Heart left ventricle (tissue), 16 donors: ENCODE measurements around the gene ADAMTSL1. TPM values are rescaled to one million over a fixed set of nuclear protein-coding genes. Genes with fewer than 3 reads are reported as not detected.

ENCODE experiments used
- ATAC-seq, 4 donors: fragments of 200-7000 bp; cut with Tn5 transposase; one replicate each; pipeline ENCODE4 v1.9.1; 2020 to 2022; ENCODE audit warnings: moderate library complexity in 4 of 4, mild to moderate bottlenecking in 3 of 4, moderate number of reproducible peaks in 1 of 4
- DNase-seq, 5 donors: peaks; one replicate each; pipeline ENCODE4 v3.0.0-alpha.2; 2020
- H3K27ac ChIP-seq, 12 donors: fragments of 200-600 bp; sonication (generic) in 4 of 12; one replicate each; pipeline versions ENCODE4 v1.5.0 to v1.8.0; 2016 to 2022; ENCODE audit warnings: mild to moderate bottlenecking in 2 of 12
- H3K27me3 ChIP-seq, 9 donors: fragments of 200-600 bp; sonication (generic) in 2 of 9; one replicate each; pipeline versions ENCODE4 v1.5.1 to v1.8.0; 2016 to 2022; ENCODE audit warnings: mild to moderate bottlenecking in 3 of 9
- H3K36me3 ChIP-seq, 9 donors: fragments of 200-600 bp; sonication (generic) in 2 of 9; one replicate each; pipeline versions ENCODE4 v1.5.0 to v1.8.0; 2018 to 2022; ENCODE audit warnings: mild to moderate bottlenecking in 2 of 9
- H3K4me1 ChIP-seq, 12 donors: fragments of 200-600 bp; sonication (generic) in 4 of 12; one replicate each; pipeline versions ENCODE4 v1.5.0 to v1.8.0; 2016 to 2022; ENCODE audit warnings: mild to moderate bottlenecking in 3 of 12
- H3K4me3 ChIP-seq, 12 donors: fragments of 200-600 bp; sonication (generic) in 4 of 12; one replicate each; pipeline versions ENCODE4 v1.5.0 to v1.8.0; 2017 to 2022; ENCODE audit warnings: mild to moderate bottlenecking in 9 of 12, moderate library complexity in 4 of 12
- H3K9me3 ChIP-seq, 12 donors: fragments of 200-600 bp; sonication (generic) in 4 of 12; one replicate each; pipeline versions ENCODE4 v1.5.0 to v1.8.0; 2016 to 2022; ENCODE audit warnings: mild to moderate bottlenecking in 1 of 12
- POLR2A ChIP-seq, 2 donors: fragments of 450-650 bp; IDR thresholded peaks; one replicate each; pipeline ENCODE4 v1.6.1; 2017; ENCODE audit warnings: antibody characterized with exemption in 2 of 2, mild to moderate bottlenecking in 2 of 2, moderate library complexity in 2 of 2
- WGBS, 4 donors: extraction: QIAGEN DNeasy Blood & Tissue Kit in 2 of 4; methylation state at CpG; one replicate each; pipeline versions ENCODE4 v1.1.5 to v1.1.7; 2013 to 2018; 5-methylcytosine and 5-hydroxymethylcytosine counted together
- intact Hi-C, 10 donors: fragments of 100-400 bp; cut with DNase I; formaldehyde crosslinking; loops; one replicate each; pipeline versions ENCODE4 v1.11.1 to v1.14.2; 2022
- polyA plus RNA-seq, 2 donors: library from polyadenylated mRNA; stranded (reverse); fragments of 200-250 nt; gene quantifications; one replicate each; pipeline ENCODE4 v1.2.3, GENCODE V29; 2013
- total RNA-seq, 9 donors: library from RNA; depleted of rRNA in 2 of 9; stranded (reverse); fragments of >200 nt in 2 of 9; fragmentation: NEBNext Ultra II Directional in 3 of 9; extraction: Animal tissue kit (Norgen Biotek cat#: 25700) in 3 of 9; gene quantifications; one replicate each; pipeline versions ENCODE4 v1.1.0 to v1.2.4, GENCODE V29; 2016 to 2023
- TF ChIP-seq, protein P1 (sequence below), 12 donors: fragments of 200-600 bp; sonication (generic) in 4 of 12; IDR thresholded peaks; one replicate each; pipeline versions ENCODE4 v1.5.0 to v1.8.0; 2018 to 2022; ENCODE audit warnings: antibody characterized with exemption in 12 of 12, mild to moderate bottlenecking in 5 of 12
- donor health status: ischemic (EF 13 %, LVEDD 7.1; RV severe dilation, severe dysfunction).
- donor health status: healthy with polysubstance abuse.
- donor health status: DM: no; HTN: yes; CAD: no.
- donor health status: DM: no; HTN: no; CAD: no.
- donor health status: ischemic (EF 25% LVEDD 6.9; RV normal size, moderate dysfunction).
- donor health status: ischemic (EF 25% LVEDD 5.7; RV mildly dilated, moderate dysfunction).
- donor health status: healthy.
- donor health status: DM: yes; HTN: yes; CAD: no.
- donor health status: ischemic (EF 35%, LVEDD 5.7; RV mildly dilated, moderate dysfunction).
- donor health status: nonischemic (EF 11% LVEDD 7.7; RV severe dilation, severe dysfunction).
- donor health status: DM: yes; HTN: yes; CAD: no.
- donor health status: PGD.
- donor health status: ischemic (EF 29% LVEDD 5.4; RV normal size, mild dysfunction).
- donor health status: nonischemic (EF 23%, LVEDD 6.1; RV moderate dilation, normal function).

ADAMTSL1 gene
- total and polyA plus RNA-seq, 11 donors = 0.46 to 4.7 (median 1.1) TPM

DNA sequence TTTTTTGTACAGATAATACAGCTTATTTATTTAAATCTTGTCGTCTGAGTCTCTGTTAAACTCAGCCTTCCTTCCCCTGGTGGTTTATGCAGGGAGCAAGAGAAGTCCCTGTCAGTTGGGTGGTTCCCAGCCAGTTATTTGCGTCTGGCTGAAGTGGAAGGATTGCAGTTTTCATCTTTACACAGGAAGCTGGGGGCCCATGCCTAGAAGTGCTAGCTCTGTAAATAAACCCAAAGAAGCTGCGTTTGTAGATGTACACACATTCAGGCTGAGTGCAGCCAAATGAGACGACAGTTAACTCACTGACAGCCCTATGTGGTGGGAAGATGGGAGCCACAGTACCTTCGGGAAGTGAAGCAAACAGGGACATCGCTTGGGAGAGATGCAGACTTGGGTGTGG is 437.0 kb downstream of the ADAMTSL1 start:
- DNase-seq (no peak), ATAC-seq (no peak)
- no peaks in the 10 kb centered on the region for H3K36me3 ChIP-seq
- no peaks in the 10 kb centered on the region for H3K27me3 ChIP-seq
- intact Hi-C loops = no loop called here
- TF ChIP-seq POLR2A (IDR thresholded peaks at IDR 0.05) = no peak
- TF ChIP-seq, protein P1, sequence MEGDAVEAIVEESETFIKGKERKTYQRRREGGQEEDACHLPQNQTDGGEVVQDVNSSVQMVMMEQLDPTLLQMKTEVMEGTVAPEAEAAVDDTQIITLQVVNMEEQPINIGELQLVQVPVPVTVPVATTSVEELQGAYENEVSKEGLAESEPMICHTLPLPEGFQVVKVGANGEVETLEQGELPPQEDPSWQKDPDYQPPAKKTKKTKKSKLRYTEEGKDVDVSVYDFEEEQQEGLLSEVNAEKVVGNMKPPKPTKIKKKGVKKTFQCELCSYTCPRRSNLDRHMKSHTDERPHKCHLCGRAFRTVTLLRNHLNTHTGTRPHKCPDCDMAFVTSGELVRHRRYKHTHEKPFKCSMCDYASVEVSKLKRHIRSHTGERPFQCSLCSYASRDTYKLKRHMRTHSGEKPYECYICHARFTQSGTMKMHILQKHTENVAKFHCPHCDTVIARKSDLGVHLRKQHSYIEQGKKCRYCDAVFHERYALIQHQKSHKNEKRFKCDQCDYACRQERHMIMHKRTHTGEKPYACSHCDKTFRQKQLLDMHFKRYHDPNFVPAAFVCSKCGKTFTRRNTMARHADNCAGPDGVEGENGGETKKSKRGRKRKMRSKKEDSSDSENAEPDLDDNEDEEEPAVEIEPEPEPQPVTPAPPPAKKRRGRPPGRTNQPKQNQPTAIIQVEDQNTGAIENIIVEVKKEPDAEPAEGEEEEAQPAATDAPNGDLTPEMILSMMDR (IDR thresholded peaks at IDR 0.05) = no peak
- no peaks in the 10 kb centered on the region for H3K9me3 ChIP-seq
- H3K27ac ChIP-seq = no peak overlapping the region
- no peaks in the 10 kb centered on the region for H3K4me1 ChIP-seq
- no peak overlapping the region for H3K4me3 ChIP-seq
- 51 to 77% (median 69%) methylated on average over 6 of the region's 6 CpGs for WGBS, 4 donors

DNA sequence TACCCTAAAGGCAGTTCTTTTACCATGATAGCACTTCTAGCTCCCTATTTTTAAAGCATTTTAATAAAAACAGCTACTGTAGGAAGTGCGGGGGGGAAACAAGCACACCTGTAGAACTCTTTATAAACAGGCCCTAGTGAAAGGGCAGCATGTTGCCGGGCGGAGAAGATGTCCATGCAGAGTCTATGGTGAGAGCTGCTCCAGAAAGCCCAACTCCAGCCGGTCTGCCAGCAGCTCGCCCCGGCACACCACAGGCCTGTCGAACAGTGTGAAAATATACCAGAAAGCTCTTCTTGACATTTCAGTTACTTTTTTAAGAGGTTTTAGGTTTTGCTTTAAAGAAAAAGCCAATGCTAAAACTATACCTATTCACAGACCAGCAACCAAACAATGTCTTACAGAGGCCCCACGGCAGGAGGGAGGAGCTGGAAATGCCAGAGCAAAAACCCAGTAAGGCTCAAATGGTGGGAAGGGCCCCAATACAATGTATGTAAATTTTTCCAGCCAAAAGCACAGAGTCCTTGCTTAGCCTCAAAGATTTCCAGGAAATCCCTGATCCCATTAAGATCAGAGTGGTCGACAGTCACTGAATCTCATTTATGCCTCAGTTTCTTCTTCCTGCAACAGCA is 437.9 kb downstream of the ADAMTSL1 start:
- intact Hi-C loops = no loop called here
- no peaks in the 10 kb centered on the region for H3K27me3 ChIP-seq
- no peak for ATAC-seq
- no peak for DNase-seq
- no peak overlapping the region for H3K27ac ChIP-seq
- WGBS, 4 donors = 90 to 94% (median 92%) methylated on average over 9 of the region's 9 CpGs
- TF ChIP-seq POLR2A (IDR thresholded peaks at IDR 0.05) = no peak
- TF ChIP-seq, protein P1 (IDR thresholded peaks at IDR 0.05) = no peak
- H3K4me3 ChIP-seq = no peak overlapping the region
- H3K9me3 ChIP-seq = no peaks in the 10 kb centered on the region
- no peaks in the 10 kb centered on the region for H3K4me1 ChIP-seq
- H3K36me3 ChIP-seq = no peaks in the 10 kb centered on the region

DNA sequence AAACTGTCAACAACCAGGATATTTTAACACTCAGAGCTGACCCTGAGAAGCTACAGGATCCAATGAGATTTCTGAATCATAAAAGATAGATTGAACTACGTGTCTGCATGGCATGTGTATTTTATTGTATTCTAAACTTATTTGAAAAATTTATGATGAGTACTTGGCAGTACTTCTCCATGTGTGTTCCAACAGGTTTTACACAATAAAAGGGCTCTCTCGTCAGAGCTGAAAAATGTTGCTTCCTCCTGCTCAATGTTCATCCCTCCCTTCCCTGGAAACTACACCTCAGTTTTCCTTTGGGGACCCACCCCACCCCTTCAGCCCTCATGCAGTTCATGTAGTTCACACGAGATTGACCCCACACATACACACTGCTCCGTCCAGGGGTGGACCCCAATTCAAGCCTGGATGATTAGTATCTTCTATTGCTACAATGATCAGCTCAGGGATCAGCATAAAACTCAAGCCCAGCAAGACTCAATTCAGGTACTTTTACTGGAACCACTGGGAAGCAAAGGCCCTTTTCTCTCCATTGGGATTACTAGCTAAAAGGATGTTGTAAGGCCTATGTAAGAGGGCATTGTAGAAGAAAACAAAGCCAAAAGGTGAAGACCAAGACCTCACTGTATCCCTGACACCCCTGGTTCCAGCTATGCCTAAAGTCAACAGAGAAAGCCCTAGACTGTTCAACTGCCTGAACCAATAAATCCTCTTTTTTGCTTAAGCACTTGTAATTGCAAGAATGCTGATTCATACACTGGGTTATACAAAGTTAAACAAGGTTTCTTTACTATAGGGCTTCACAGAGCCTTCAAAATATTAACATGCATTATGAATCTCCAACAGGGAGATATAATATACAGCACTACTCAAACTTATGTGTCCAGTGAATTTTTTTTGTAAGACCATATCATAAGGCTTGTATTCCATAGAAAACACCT is 446.5 kb downstream of the ADAMTSL1 start:
- Histone ChIP-seq H3K4me3 (no peak overlapping the region), H3K27ac (no peak overlapping the region), H3K4me1 (peaks cover 0 to 23% (median 4%) of the 10 kb centered on the region in 12 donors), H3K36me3 (no peaks in the 10 kb centered on the region), H3K27me3 (no peaks in the 10 kb centered on the region), H3K9me3 (no peaks in the 10 kb centered on the region)
- TF ChIP-seq, protein P1 (IDR thresholded peaks at IDR 0.05) = no peak
- TF ChIP-seq POLR2A (IDR thresholded peaks at IDR 0.05) = no peak
- DNase-seq (no peak), ATAC-seq (no peak)
- intact Hi-C loops = loop anchor here in 1 of 10 donors (10.0 kb wide), 1 partner anchor 56 kb away; no protein-coding TSS in a partner anchor
- WGBS, 4 donors = 65 to 72% (median 68%) methylated on average over 4 of the region's 4 CpGs
